ENCODE data around the gene PPP1R1B. TPM values are rescaled to one million over a fixed set of nuclear protein-coding genes. Genes with fewer than 3 reads are reported as not detected.

The PPP1R1B gene
- total and polyA plus RNA-seq, 9 of the 15 experiments (the other 6 are each of a cell fraction or from before 2014, with no cell fraction given) = 0.07 to 0.18 (median 0.10) TPM; not detected in 4

- TF ChIP-seq, protein P1, sequence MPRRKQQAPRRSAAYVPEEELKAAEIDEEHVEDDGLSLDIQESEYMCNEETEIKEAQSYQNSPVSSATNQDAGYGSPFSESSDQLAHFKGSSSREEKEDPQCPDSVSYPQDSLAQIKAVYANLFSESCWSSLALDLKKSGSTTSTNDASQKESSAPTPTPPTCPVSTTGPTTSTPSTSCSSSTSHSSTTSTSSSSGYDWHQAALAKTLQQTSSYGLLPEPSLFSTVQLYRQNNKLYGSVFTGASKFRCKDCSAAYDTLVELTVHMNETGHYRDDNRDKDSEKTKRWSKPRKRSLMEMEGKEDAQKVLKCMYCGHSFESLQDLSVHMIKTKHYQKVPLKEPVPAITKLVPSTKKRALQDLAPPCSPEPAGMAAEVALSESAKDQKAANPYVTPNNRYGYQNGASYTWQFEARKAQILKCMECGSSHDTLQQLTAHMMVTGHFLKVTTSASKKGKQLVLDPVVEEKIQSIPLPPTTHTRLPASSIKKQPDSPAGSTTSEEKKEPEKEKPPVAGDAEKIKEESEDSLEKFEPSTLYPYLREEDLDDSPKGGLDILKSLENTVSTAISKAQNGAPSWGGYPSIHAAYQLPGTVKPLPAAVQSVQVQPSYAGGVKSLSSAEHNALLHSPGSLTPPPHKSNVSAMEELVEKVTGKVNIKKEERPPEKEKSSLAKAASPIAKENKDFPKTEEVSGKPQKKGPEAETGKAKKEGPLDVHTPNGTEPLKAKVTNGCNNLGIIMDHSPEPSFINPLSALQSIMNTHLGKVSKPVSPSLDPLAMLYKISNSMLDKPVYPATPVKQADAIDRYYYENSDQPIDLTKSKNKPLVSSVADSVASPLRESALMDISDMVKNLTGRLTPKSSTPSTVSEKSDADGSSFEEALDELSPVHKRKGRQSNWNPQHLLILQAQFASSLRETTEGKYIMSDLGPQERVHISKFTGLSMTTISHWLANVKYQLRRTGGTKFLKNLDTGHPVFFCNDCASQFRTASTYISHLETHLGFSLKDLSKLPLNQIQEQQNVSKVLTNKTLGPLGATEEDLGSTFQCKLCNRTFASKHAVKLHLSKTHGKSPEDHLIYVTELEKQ (CRISPR knock-in tag; IDR thresholded peaks at IDR 0.05) = no peak
- TF ChIP-seq ZNF707 (CRISPR knock-in tag; conservative IDR thresholded peaks at IDR 0.05) (no peak), ZNF77 (CRISPR knock-in tag; IDR thresholded peaks at IDR 0.05) (no peak), HDAC8 (tag; IDR thresholded peaks at IDR 0.05) (no peak), BRD9 (IDR thresholded peaks at IDR 0.05; ENCODE audit: low read depth, partially characterized antibody) (peak; percentile 22), HDGF (IDR thresholded peaks at IDR 0.05) (peak; percentile 31; the same call in 1 of the 2 replicates), SRF (CRISPR knock-in tag; IDR thresholded peaks at IDR 0.05) (no peak), NBN (IDR thresholded peaks at IDR 0.05; ENCODE audit: low read depth) (no peak), DNMT1 (IDR thresholded peaks at IDR 0.05) (no peak), CTCFL (IDR thresholded peaks at IDR 0.05; ENCODE audit: borderline replicate concordance, insufficient read depth, low read depth, low read length, poor library complexity, severe bottlenecking) (peak; percentile 79), ZNF41 (CRISPR knock-in tag; conservative IDR thresholded peaks at IDR 0.05) (no peak), ZNF778 (CRISPR knock-in tag; IDR thresholded peaks at IDR 0.05) (no peak), TEAD1 (CRISPR knock-in tag; IDR thresholded peaks at IDR 0.05) (no peak), TCFL5 (CRISPR knock-in tag; conservative IDR thresholded peaks at IDR 0.05) (no peak), CC2D1A (IDR thresholded peaks at IDR 0.05) (no peak), KLF16 (IDR thresholded peaks at IDR 0.05) (peak; percentile 72), XRCC3 (IDR thresholded peaks at IDR 0.05) (no peak)
- TF ChIP-seq, protein P2, sequence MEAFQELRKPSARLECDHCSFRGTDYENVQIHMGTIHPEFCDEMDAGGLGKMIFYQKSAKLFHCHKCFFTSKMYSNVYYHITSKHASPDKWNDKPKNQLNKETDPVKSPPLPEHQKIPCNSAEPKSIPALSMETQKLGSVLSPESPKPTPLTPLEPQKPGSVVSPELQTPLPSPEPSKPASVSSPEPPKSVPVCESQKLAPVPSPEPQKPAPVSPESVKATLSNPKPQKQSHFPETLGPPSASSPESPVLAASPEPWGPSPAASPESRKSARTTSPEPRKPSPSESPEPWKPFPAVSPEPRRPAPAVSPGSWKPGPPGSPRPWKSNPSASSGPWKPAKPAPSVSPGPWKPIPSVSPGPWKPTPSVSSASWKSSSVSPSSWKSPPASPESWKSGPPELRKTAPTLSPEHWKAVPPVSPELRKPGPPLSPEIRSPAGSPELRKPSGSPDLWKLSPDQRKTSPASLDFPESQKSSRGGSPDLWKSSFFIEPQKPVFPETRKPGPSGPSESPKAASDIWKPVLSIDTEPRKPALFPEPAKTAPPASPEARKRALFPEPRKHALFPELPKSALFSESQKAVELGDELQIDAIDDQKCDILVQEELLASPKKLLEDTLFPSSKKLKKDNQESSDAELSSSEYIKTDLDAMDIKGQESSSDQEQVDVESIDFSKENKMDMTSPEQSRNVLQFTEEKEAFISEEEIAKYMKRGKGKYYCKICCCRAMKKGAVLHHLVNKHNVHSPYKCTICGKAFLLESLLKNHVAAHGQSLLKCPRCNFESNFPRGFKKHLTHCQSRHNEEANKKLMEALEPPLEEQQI (IDR thresholded peaks at IDR 0.05) = no peak
- TF ChIP-seq, protein P3, sequence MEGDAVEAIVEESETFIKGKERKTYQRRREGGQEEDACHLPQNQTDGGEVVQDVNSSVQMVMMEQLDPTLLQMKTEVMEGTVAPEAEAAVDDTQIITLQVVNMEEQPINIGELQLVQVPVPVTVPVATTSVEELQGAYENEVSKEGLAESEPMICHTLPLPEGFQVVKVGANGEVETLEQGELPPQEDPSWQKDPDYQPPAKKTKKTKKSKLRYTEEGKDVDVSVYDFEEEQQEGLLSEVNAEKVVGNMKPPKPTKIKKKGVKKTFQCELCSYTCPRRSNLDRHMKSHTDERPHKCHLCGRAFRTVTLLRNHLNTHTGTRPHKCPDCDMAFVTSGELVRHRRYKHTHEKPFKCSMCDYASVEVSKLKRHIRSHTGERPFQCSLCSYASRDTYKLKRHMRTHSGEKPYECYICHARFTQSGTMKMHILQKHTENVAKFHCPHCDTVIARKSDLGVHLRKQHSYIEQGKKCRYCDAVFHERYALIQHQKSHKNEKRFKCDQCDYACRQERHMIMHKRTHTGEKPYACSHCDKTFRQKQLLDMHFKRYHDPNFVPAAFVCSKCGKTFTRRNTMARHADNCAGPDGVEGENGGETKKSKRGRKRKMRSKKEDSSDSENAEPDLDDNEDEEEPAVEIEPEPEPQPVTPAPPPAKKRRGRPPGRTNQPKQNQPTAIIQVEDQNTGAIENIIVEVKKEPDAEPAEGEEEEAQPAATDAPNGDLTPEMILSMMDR (IDR thresholded peaks at IDR 0.05 in 2 of 3, conservative IDR thresholded peaks at IDR 0.05 in 1 of 3; ENCODE audit: insufficient read depth in 2 of 3, low read depth in 1 of 3, low read length in 3 of 3) = peak; percentile 90 to 96 (median 91)
Measured at GRCh38 chr17:39653662-39654331, 27.0 kb downstream of the PPP1R1B start (continued).
